Mesenchymal stem cell (in vitro differentiated cells and primary cell): ENCODE results near the gene FAM219A.

Experiments
- DNase-seq: peaks from one replicate; pipeline ENCODE4 v3.0.0-alpha.2; 2013
- H2AFZ ChIP-seq: one replicate; pipeline ENCODE4 v1.6.1; 2013; ENCODE audit warnings: low read depth, mild to moderate bottlenecking, control low read depth, inconsistent platforms, low read length, moderate library complexity
- H2AK5ac ChIP-seq: 2 replicates; pipeline ENCODE4 v1.6.1; 2013; ENCODE audit warnings: low read length, moderate library complexity, mild to moderate bottlenecking, inconsistent platforms; ENCODE audit not compliant: severe bottlenecking
- H2BK120ac ChIP-seq: one replicate; pipeline ENCODE4 v1.6.1; 2013; ENCODE audit warnings: low read depth, mild to moderate bottlenecking, inconsistent platforms, low read length, moderate library complexity
- H2BK12ac ChIP-seq, 2 experiments: one replicate each; pipeline ENCODE4 v1.6.1; 2013; ENCODE audit warnings: inconsistent platforms in 2 of 2, low read length in 2 of 2, mild to moderate bottlenecking in 2 of 2, moderate library complexity in 2 of 2, control low read depth in 1 of 2
- H2BK15ac ChIP-seq: one replicate; pipeline ENCODE4 v1.6.1; 2013; ENCODE audit warnings: mild to moderate bottlenecking, low read depth, inconsistent platforms; ENCODE audit not compliant: poor library complexity, severe bottlenecking
- H2BK5ac ChIP-seq: 2 replicates; pipeline ENCODE4 v1.6.1; 2013; ENCODE audit warnings: low read depth, mild to moderate bottlenecking, low read length, control low read depth, inconsistent platforms; ENCODE audit not compliant: poor library complexity, severe bottlenecking
- H3K14ac ChIP-seq, 2 experiments: one replicate each; pipeline ENCODE4 v1.6.1; 2013; ENCODE audit warnings: inconsistent platforms in 2 of 2, low read length in 2 of 2, control low read depth in 1 of 2, mild to moderate bottlenecking in 1 of 2, moderate library complexity in 1 of 2
- H3K18ac ChIP-seq, 2 experiments: one replicate each; pipeline ENCODE4 v1.6.1; 2013; ENCODE audit warnings: inconsistent platforms in 2 of 2, low read length in 2 of 2, control low read depth in 1 of 2, low read depth in 1 of 2, mild to moderate bottlenecking in 1 of 2
- H3K23ac ChIP-seq, 2 experiments: one replicate each; pipeline ENCODE4 v1.6.1; 2013; ENCODE audit warnings: inconsistent platforms in 2 of 2, low read length in 2 of 2, mild to moderate bottlenecking in 2 of 2, moderate library complexity in 2 of 2, control low read depth in 1 of 2
- H3K27ac ChIP-seq: 2 replicates; pipeline ENCODE4 v1.5.1; 2013; ENCODE audit warnings: mild to moderate bottlenecking, moderate library complexity, low read length, control low read depth, inconsistent platforms; ENCODE audit not compliant: poor library complexity, severe bottlenecking
- H3K27me3 ChIP-seq, 2 experiments: 2 replicates each; pipeline versions ENCODE4 v1.6.1 to v1.7.0; 2013; ENCODE audit warnings: low read length in 2 of 2, mild to moderate bottlenecking in 2 of 2, moderate library complexity in 2 of 2, control low read depth in 1 of 2, inconsistent platforms in 1 of 2; ENCODE audit not compliant: control insufficient read depth in 1 of 2, insufficient read depth in 1 of 2
- H3K36me3 ChIP-seq, 2 experiments: 2 replicates each; pipeline versions ENCODE4 v1.6.1 to v1.7.0; 2013; ENCODE audit warnings: low read length in 2 of 2, control low read depth in 1 of 2, inconsistent platforms in 1 of 2, low read depth in 1 of 2, mild to moderate bottlenecking in 1 of 2; ENCODE audit not compliant: insufficient read depth in 2 of 2, control insufficient read depth in 1 of 2
- H3K4ac ChIP-seq, 2 experiments: one replicate each; pipeline ENCODE4 v1.6.1; 2013; ENCODE audit warnings: inconsistent platforms in 2 of 2, low read length in 2 of 2, mild to moderate bottlenecking in 2 of 2, moderate library complexity in 2 of 2, control low read depth in 1 of 2, low read depth in 1 of 2
- H3K4me1 ChIP-seq: 2 replicates; pipeline ENCODE4 v1.6.1; 2013; ENCODE audit warnings: low read depth, low read length, control low read depth; ENCODE audit not compliant: control insufficient read depth, insufficient read depth
- H3K4me2 ChIP-seq: 2 replicates; pipeline ENCODE4 v1.6.1; 2013; ENCODE audit warnings: low read length, mild to moderate bottlenecking, inconsistent platforms; ENCODE audit not compliant: poor library complexity, severe bottlenecking
- H3K4me3 ChIP-seq, 2 experiments: 2 replicates each; pipeline versions ENCODE4 v1.5.1 to v1.7.0; 2013; ENCODE audit warnings: low read length in 2 of 2, mild to moderate bottlenecking in 2 of 2, control low read depth in 1 of 2, low read depth in 1 of 2; ENCODE audit not compliant: insufficient read depth in 1 of 2
- H3K79me1 ChIP-seq: replicated peaks from 2 replicates; pipeline ENCODE4 v1.6.1; 2013; ENCODE audit warnings: mild to moderate bottlenecking, control low read depth, low read length, inconsistent platforms; ENCODE audit not compliant: poor library complexity, severe bottlenecking
- H3K9ac ChIP-seq: 2 replicates; pipeline ENCODE4 v1.7.0; 2013; ENCODE audit warnings: mild to moderate bottlenecking, low read length, moderate library complexity
- H3K9me3 ChIP-seq: 2 replicates; pipeline ENCODE4 v1.7.0; 2013; ENCODE audit warnings: mild to moderate bottlenecking, low read length; ENCODE audit not compliant: control insufficient read depth
- H4K8ac ChIP-seq: one replicate; pipeline ENCODE4 v1.6.1; 2013; ENCODE audit warnings: inconsistent platforms, mild to moderate bottlenecking, low read length, moderate library complexity
- H4K91ac ChIP-seq: one replicate; pipeline ENCODE4 v1.6.1; 2013; ENCODE audit warnings: mild to moderate bottlenecking, low read length, inconsistent platforms
- WGBS: methylation state at CpG from one replicate; pipeline ENCODE4 v1.1.7; 2013; ENCODE audit warnings: mixed read lengths; 5-methylcytosine and 5-hydroxymethylcytosine counted together

The FAM219A gene

GRCh38 chr9:34396276-34397214 lies 61.8 kb downstream of the FAM219A start:
- Histone ChIP-seq H3K27me3 (no peaks in the 10 kb centered on the region), H3K4me2 (no peak overlapping the region), H2AK5ac (no peak overlapping the region), H3K27ac (no peak overlapping the region), H3K4me3 (no peak overlapping the region), H3K23ac (no peak overlapping the region), H3K18ac (no peak overlapping the region), H4K8ac (no peak overlapping the region), H2BK5ac (no peak overlapping the region), H3K9me3 (no peaks in the 10 kb centered on the region), H2BK12ac (no peak overlapping the region), H2AFZ (no peak overlapping the region), H2BK15ac (no peak overlapping the region), H3K4me1 (no peaks in the 10 kb centered on the region), H3K9ac (no peak overlapping the region), H2BK120ac (no peak overlapping the region), H3K4ac (no peak overlapping the region), H4K91ac (no peak overlapping the region), H3K79me1 (no peaks in the 10 kb centered on the region), H3K14ac (no peak overlapping the region), H3K36me3 (peaks cover 49 to 50% of the 10 kb centered on the region in 2 experiments)
- no peak for DNase-seq
- WGBS: 82% methylated on average over 7 of the region's 7 CpGs

GRCh38 chr9:34392511-34392910 lies 65.9 kb downstream of the FAM219A start:
- no peak overlapping the region for H4K8ac ChIP-seq
- no peak overlapping the region for H2BK12ac ChIP-seq
- no peak overlapping the region for H2AFZ ChIP-seq
- no peak for DNase-seq
- H2BK15ac ChIP-seq: no peak overlapping the region
- H3K4me3 ChIP-seq: no peak overlapping the region
- no peaks in the 10 kb centered on the region for H3K79me1 ChIP-seq
- H3K4me2 ChIP-seq: no peak overlapping the region
- no peak overlapping the region for H2BK5ac ChIP-seq
- H2AK5ac ChIP-seq: no peak overlapping the region
- no peak overlapping the region for H4K91ac ChIP-seq
- H3K27me3 ChIP-seq: peaks cover 0 to under 1% of the 10 kb centered on the region in 2 experiments
- no peak overlapping the region for H3K27ac ChIP-seq
- no peak overlapping the region for H3K23ac ChIP-seq
- H3K18ac ChIP-seq: no peak overlapping the region
- 75% methylated on average over 1 of the region's 1 CpG for WGBS
- no peak overlapping the region for H2BK120ac ChIP-seq
- no peak overlapping the region for H3K4ac ChIP-seq
- no peaks in the 10 kb centered on the region for H3K9me3 ChIP-seq
- no peak overlapping the region for H3K14ac ChIP-seq
- H3K36me3 ChIP-seq: peaks cover 10 to 12% of the 10 kb centered on the region in 2 experiments
- no peak overlapping the region for H3K9ac ChIP-seq
- no peaks in the 10 kb centered on the region for H3K4me1 ChIP-seq

- Histone ChIP-seq H3K79me1 (no peaks in the 10 kb centered on the region), H3K4me2 (no peak overlapping the region), H3K4me1 (no peaks in the 10 kb centered on the region), H2BK12ac (no peak overlapping the region), H2BK15ac (no peak overlapping the region), H4K8ac (no peak overlapping the region), H2AK5ac (no peak overlapping the region), H3K4ac (no peak overlapping the region), H2BK120ac (no peak overlapping the region), H3K9me3 (no peaks in the 10 kb centered on the region), H4K91ac (no peak overlapping the region), H3K27ac (no peak overlapping the region), H3K14ac (no peak overlapping the region), H3K4me3 (no peak overlapping the region), H2BK5ac (no peak overlapping the region), H2AFZ (no peak overlapping the region), H3K18ac (no peak overlapping the region), H3K36me3 (no peaks in the 10 kb centered on the region), H3K27me3 (peaks cover 0 to 37% of the 10 kb centered on the region in 2 experiments), H3K23ac (no peak overlapping the region), H3K9ac (no peak overlapping the region)
- no peak for DNase-seq
- WGBS: 75% methylated on average over 4 of the region's 4 CpGs
These were observed 71.1 kb downstream of the FAM219A start for GRCh38 chr9:34387239-34387638.

GRCh38 chr9:34386656-34387055 lies 71.7 kb downstream of the FAM219A start:
- 90% methylated on average over 3 of the region's 3 CpGs for WGBS

More at GRCh38 chr9:34386656-34387055, 71.7 kb downstream of the FAM219A start:
- H3K14ac ChIP-seq: no peak overlapping the region
- no peak overlapping the region for H4K8ac ChIP-seq
- no peaks in the 10 kb centered on the region for H3K36me3 ChIP-seq
- H3K27ac ChIP-seq: no peak overlapping the region
- no peak overlapping the region for H3K4me3 ChIP-seq
- no peak overlapping the region for H2AFZ ChIP-seq
- no peak overlapping the region for H3K9ac ChIP-seq
- H3K23ac ChIP-seq: peak overlapping the region in 1 of 2 experiments; percentile 80
- no peaks in the 10 kb centered on the region for H3K9me3 ChIP-seq
- no peak overlapping the region for H2BK120ac ChIP-seq
- no peak overlapping the region for H2BK15ac ChIP-seq
- no peak overlapping the region for H3K4ac ChIP-seq
- H3K4me1 ChIP-seq: no peaks in the 10 kb centered on the region
- no peak overlapping the region for H2BK5ac ChIP-seq
- peaks cover 0 to 42% of the 10 kb centered on the region in 2 experiments for H3K27me3 ChIP-seq
- no peak overlapping the region for H4K91ac ChIP-seq
- H2BK12ac ChIP-seq: no peak overlapping the region
- no peak for DNase-seq
- no peaks in the 10 kb centered on the region for H3K79me1 ChIP-seq
- H3K18ac ChIP-seq: no peak overlapping the region
- H2AK5ac ChIP-seq: no peak overlapping the region
- H3K4me2 ChIP-seq: no peak overlapping the region
